GM19468 (cell line): ENCODE data around the gene BLMH.
"Not testable (repeated sequence)": the region's sequence is repeated elsewhere in the genome, so short reads cannot be mapped to it uniquely, and the experiment has no call there.

Experiments used
- ATAC-seq: cut with Tn5 transposase; IDR thresholded peaks from one replicate; pipeline ENCODE4 v1.9.1; 2021; ENCODE audit warnings: mild to moderate bottlenecking, moderate library complexity, moderate number of reproducible peaks; ENCODE audit not compliant: unreplicated experiment; ENCODE audit errors: extremely low read depth

Gene BLMH

DNA sequence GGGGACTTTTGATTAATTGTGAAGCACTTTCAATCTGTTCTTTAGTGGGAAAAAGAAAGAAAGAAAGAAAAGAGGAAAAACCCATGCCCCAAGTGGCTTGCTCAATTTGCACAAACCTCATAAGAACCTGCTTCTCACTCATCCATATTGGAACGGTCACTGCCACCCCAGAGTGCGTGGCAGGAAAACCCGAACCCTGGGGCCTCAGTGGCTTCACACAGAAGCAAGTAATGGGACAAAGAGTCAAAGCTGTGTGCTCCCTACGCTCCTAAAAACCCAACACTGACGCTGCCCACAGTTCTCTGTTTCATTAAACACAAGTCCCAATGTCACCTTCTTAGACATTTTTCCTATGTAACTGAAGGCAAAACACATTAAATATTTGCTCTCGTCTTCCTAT, 57.4 kb downstream of the BLMH start:
- ATAC-seq = no peak

GRCh38 chr17:30232824-30233427, 58.8 kb downstream of the BLMH start:
- no peak for ATAC-seq

GRCh38 chr17:30232015-30232823, 59.5 kb downstream of the BLMH start:
- ATAC-seq = no peak

- no peak for ATAC-seq
Observed at GRCh38 chr17:30230596-30231125, 61.1 kb downstream of the BLMH start.

DNA sequence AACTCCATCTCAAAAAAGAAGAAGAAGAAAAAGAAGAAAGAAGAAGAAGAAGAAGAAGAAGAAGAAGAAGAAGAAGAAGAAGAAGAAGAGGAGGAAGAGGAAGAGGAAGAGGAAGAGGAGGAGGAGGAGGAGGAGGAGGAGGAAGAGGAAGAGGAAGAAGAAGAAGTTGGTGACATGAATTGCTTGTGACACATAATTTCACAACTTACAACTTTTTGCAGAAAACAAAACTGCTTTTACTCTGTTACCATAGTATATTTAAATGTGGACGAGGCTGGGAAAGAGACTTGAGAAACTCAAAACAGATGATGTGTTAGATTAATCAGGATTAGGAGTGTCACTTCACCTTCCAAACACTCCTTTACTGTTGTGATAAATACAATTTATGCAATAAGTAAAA, 61.7 kb downstream of the BLMH start:
- ATAC-seq = not testable (repeated sequence)

- ATAC-seq = no peak
Observed at GRCh38 chr17:30229012-30229411, 62.7 kb downstream of the BLMH start.

- ATAC-seq = no peak
Observed at GRCh38 chr17:30228011-30228410, 63.7 kb downstream of the BLMH start.

DNA sequence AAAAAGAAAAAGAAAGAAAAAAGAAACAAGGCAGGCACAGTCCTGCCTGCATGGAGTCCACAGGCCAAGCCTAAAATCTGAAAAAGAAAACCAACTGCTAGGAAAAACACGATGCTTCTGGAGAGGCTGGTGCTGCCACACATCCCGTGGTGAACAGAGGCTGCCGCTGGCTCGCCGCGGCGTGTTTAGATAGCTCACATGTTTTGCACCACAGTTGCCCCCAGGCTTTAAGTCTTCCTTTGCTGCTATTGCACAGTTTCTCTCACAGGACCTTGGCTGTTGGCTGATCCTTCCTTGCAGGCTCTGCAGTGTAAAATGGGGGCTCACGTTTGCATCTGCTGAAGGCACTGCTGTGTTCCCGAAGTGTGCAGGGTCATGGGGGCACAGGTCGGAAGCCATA, 64.9 kb downstream of the BLMH start:
- no peak for ATAC-seq

GRCh38 chr17:30225919-30226553, 65.7 kb downstream of the BLMH start:
- ATAC-seq = no peak

DNA sequence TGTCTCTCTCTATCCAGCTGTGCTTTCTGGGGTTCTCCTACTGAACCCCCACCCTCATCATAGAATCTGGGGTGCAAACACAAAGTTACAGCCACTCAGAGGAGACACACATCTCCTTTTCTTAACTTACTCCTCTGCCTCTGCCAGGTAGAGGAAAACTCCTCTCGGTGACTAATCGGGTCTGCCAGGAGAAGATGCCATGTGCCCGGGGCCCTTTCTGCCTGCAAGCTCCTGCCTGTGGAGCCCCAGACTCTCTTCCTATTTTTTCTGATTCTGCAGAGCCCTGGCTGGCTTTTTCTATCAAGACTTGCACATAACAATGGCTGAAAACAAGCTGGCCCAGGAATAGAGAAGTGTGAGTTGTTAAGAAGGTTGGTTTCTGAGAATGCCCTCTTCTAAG, 66.6 kb downstream of the BLMH start:
- no peak for ATAC-seq

DNA sequence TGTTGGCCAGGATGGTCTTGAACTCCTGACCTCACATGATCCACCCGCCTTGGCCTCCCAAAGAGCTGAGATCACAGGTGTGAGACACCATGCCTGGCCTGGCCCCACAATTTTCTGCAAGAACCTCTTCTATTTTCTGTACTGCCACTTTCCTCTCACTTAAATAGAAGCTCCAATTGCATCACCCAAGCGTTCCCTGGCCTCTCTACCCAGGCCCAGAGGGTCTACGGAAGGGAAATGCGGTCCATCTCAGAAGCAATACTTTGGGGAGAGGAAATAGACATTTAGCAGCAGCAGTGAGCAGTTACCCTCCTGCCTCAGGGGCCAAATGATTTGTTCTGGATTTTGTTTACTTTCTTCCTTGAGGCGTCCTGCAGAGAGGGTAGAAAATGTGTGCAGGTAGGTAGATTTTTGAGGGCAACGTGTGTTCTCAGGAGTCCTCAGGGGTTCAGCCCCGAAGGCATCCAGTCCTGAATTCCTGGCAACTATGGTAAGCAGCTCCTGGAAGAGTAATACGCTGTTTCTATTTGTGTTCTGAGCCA, 67.3 kb downstream of the BLMH start:
- no peak for ATAC-seq

- ATAC-seq = no peak
Observed at GRCh38 chr17:30222721-30223175, 69.0 kb downstream of the BLMH start.

GRCh38 chr17:30222251-30222650, 69.5 kb downstream of the BLMH start:
- no peak for ATAC-seq

DNA sequence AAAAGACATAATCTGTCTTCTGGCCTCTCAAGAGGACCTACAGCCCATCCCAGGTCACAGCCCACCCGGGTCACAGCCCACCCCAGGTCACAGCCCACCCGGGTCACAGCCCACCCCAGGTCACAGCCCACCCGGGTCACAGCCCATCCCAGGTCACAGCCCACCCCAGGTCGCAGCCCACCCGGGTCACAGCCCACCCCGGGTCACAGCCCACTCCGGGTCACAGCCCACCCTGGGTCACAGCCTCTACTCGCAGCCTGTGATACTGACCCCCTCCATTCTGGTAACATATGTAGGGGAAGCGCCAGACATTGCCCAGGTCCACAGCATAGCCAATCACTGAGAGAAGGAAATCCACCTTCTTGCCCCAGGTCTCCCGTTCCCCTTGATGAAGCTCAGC, 70.4 kb downstream of the BLMH start:
- ATAC-seq = no peak

- ATAC-seq = no peak
Observed at GRCh38 chr17:30220414-30220813, 71.3 kb downstream of the BLMH start.

GRCh38 chr17:30219833-30220232, 71.9 kb downstream of the BLMH start:
- no peak for ATAC-seq

- no peak for ATAC-seq
Observed at GRCh38 chr17:30219315-30219714, 72.4 kb downstream of the BLMH start.

GRCh38 chr17:30218799-30219198, 72.9 kb downstream of the BLMH start:
- no peak for ATAC-seq

DNA sequence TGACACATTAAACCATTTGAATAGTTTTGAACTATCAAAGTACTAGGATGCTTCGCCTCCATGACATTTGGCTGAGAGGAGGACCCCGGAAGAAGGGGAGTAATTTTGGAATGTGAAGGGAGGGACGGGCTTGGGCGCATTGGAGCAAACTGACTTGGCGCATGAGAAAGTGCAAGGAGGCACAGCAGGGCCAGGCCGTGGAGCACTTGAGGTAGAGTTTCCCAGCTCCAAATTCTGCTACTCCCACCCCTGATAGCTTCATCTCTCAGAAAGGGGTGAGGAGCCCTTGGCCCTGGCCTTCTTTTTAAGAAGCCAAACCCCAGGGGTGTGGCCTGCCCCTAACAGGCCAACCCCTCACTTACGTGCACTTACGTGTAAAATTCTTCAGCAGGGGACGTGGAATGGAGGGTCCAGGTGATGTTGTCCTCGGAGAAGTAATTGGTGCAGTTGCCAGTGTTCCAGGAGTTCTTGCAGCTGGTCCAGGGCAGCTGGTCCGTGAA, 73.9 kb downstream of the BLMH start:
- ATAC-seq = no peak

GRCh38 chr17:30217054-30217453, 74.7 kb downstream of the BLMH start:
- no peak for ATAC-seq

DNA sequence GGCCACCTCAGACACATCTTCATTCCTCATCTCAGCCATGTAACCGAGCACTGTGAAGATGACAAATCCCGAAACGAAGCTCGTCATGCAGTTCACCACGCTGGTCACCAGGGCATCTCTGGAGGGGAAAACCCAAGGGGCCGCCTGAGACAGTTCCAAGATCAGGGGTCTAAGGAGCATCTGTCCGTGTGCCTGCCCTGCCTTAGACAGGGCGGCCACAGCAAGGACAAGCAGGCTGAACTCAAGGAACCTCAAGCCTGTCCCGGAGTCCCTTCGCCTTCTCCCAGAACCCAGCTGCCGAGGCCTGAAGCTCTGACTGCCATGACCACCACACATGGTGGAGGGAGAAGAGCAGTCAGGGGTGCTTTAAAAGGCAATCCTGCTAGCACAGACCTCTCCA, 79.0 kb downstream of the BLMH start:
- no peak for ATAC-seq
